HuH-7.5 (cell line): ENCODE data around the gene ATP6V1F.
A peak's percentile ranks its signal among the peaks of the same experiment; 100 is the strongest.

ENCODE experiments used
- DNase-seq: peaks from one replicate; pipeline ENCODE4 v3.0.0; 2011; ENCODE audit warnings: low spot score

Gene ATP6V1F

DNA sequence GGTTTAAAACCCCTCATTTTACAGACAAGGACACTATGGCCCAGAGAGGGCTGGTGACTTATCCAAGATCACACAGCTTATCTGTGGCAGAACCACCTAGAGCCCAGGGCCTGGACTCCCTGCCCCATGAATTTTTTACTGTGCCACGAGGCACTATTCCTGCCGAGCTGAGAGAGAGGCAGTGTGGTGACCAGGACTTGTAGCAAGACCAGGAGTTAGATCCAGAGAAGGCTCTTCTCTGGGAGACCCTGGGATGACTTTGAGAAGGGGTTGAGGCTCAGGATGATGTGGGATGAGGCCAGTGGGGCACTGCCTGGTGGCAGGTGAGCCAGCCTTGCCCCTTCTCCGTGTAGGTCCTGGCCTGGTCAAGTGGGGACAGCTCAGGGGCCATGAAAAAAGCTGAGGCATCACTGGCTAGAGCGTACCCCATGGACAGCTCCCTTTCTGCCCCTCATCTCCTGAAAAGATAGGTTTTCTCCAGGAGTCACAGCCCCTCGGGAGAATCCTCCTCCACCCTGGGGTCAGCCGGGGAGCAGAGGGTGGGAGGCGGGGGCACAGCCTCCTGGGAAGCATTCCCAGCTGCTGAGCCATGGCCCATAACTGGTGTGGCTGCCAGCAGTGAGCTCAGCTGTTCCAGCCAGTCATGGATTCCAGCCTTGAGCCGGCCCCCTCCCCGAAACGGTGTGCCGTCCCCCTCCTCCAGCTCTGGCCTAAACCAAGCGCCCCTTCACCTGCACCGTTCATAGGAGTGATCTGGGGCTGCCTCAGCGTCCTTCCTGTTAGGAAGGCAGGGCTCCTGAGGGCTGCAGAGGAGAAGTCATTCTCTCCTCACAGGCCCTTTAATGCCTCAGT lies 26.6 kb upstream of the ATP6V1F start:
- DNase-seq = no peak

DNA sequence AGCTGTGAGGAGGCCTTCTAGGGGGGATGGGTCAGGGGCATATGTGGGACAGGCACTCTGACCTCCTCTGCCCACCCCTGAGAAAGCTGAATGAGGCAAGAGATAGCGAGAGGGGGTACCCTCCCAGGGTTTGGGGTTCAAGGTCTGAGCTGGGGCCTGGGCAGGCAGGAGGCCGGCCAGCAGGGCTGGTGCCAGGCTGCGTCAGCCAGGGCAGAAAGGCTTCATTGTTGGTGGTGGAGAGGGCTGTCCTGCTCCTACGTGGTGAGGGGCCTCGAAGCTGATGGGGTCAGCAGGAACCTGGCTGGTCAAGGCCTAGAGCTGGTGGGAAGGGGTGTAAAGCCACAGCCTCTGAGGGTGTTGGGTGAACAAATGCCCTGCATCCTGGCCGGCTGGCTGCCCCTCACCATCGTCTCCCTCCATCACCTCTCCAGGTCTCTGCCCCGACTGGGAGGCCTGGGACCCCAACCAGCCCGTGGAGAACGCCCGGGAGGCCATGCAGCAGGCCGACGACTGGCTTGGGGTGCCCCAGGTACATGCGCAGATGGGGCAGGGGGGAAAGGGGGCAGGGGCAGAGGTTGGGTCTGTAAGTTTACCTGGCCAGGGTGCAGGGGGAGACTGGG lies 25.8 kb upstream of the ATP6V1F start:
- no peak for DNase-seq

DNA sequence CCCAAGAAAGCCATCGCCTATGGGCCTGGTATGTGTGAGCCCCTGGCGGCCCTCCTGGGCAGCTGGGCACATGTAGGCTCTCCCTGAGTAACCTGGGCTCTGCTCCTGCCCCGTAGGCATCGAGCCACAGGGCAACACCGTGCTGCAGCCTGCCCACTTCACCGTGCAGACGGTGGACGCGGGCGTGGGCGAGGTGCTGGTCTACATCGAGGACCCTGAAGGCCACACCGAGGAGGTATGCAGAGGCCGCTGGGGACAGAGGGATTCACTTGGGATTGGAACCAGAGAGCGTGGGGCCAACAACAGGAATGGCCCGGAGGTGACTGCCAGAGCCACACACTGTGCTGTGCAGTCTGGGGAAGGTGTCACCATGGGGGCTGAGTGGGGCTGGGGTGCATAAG lies 25.1 kb upstream of the ATP6V1F start:
- DNase-seq = no peak

GRCh38 chr7:128838109-128838779 lies 24.4 kb upstream of the ATP6V1F start:
- DNase-seq = no peak

DNA sequence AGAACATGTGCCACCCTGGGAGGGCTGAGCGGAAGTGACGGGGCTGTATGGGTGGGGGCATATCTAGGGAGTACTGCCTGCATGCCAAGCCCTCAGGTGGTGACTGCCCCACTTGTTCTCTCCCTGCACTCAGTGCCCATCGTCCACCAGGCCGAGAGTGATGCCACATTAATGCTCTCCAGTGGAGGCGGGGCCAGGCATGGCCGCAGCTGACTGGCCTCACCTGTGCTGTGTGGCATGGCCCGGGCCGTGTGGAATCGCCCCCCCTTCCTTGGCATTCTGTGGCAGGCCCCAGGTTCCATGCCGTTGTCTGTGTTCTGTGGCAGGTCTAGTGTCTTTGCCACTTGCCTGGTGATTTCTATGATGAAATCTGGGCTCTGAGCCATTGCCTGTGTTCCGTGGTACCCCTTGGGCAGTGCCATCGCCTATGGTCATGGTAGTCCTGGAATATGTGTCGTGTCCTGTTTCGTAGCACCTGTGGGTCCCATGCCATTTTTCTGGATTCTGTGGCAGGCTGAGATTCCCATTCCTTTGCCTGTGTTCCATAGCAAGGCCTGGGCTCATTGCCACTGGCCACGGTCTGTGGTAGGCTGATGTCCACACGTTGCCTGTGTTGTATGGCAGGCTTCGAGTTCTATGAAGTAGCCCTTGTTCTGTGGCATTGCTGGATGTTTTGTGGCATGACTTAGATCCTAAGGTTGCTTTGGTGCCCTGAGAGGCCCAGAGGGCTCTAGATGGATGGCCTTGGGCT lies 23.5 kb upstream of the ATP6V1F start:
- DNase-seq = no peak

DNA sequence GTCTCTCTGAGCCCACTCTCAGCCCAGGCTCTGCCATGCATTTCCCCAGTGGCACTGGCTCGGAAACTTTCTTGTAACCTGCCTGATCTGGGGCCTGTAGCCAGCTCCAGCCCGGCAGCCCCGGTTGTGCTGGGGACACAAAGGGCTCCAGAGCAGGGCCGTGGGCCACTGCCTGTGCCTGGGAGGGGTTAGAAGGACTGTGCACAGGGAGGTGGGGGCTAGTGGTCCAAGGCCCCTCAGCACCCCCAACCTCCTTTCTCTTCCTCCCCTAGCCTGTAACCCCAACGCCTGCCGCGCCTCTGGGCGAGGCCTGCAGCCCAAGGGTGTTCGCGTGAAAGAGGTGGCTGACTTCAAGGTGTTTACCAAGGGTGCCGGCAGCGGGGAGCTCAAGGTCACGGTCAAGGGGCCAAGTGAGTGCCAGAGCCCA lies 22.9 kb upstream of the ATP6V1F start:
- DNase-seq = no peak

DNA sequence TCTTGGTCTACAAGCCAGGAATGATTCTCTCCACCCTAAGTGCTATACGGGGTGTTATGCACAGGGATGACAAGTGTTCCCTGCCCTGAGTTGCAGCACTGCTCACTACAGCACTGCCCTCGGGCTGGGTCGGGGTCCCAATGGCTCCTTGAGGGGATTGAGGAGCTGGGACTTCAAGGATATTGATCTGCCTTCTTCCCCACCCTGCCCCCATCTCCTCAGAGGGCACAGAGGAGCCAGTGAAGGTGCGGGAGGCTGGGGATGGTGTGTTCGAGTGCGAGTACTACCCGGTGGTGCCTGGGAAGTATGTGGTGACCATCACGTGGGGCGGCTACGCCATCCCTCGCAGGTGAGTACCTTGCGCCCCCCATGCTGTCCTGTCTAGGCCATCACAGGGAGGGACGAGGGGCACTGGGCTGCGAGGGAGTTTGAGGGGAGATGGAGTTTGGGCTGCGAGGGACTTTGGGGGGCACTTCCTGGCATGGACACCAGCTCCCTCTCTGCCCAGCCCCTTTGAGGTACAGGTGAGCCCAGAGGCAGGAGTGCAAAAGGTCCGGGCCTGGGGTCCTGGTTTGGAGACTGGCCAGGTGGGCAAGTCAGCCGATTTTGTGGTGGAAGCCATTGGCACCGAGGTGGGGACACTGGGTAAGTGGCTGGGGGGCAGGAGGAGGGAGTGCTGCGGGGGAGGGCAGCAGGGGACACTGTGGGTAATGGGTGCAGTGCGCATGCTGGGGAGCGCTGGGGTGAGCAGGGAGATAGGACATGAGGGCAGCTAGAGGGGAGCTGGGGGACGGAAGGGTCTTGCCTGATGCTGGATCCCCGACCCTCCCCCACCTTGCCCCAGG lies 22.1 kb upstream of the ATP6V1F start:
- DNase-seq = no peak

GRCh38 chr7:128841171-128841690 lies 21.4 kb upstream of the ATP6V1F start:
- DNase-seq = no peak

- peak; percentile 92 for DNase-seq
Observed at GRCh38 chr7:128841921-128842673, 20.6 kb upstream of the ATP6V1F start.

- DNase-seq = no peak
Observed at GRCh38 chr7:128842674-128843641, 19.7 kb upstream of the ATP6V1F start.

DNA sequence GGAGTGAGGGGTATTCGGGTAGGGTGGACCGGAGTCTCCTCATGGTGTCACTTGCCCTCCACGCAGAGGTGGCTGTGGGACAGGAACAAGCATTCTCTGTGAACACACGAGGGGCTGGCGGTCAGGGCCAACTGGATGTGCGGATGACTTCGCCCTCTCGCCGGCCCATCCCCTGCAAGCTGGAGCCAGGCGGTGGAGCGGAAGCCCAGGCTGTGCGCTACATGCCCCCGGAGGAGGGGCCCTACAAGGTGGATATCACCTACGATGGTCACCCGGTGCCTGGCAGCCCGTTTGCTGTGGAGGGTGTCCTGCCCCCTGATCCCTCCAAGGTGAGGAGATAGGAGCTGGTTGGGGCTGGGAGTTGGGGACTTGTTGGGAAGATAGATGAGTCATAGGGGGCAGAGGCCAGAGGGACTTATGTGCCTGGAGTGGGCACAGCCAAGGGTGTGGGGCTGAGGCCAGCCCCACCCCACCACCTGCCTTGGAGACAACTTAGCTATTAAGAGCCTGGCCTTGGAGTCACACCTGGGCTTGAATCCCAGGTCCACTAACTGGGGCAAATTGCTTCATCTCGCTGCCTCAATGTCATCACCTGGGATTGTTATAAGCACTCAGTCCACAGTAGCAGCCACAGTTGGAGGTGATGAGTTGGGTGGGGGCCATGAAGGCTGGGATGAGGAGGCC lies 18.6 kb upstream of the ATP6V1F start:
- DNase-seq = no peak

- no peak for DNase-seq
Observed at GRCh38 chr7:128844777-128845311, 17.8 kb upstream of the ATP6V1F start.

GRCh38 chr7:128845475-128845874 lies 17.2 kb upstream of the ATP6V1F start:
- no peak for DNase-seq

- no peak for DNase-seq
Observed at GRCh38 chr7:128845987-128846386, 16.7 kb upstream of the ATP6V1F start.

DNA sequence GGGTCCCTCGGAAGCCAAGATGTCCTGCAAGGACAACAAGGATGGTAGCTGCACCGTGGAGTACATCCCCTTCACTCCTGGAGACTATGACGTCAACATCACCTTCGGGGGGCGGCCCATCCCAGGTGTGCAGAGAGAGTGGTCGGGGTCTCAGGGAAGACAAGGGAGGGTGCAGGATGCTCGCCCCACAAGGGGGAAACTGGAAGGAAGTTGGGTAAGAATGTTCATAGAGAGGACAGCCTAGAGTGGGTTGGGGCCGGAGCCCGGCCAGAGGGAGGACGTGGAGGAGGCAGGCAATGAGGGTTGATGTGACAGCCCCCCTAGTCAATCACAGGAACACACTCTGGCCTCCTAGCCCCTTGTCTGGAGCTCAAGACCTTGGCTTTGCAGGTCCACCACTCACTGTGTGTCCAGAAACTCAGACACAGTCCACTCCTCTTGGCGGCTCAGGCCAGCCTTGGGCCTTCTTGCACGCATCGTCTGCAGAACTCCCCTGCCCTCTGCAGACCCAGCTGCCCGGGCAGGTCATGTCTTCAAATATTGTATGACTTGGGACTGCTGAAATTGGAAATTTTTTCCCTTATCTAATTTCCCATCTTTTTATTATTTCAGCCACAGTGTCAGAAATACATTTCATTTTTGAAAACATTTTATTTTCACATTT lies 15.7 kb upstream of the ATP6V1F start:
- no peak for DNase-seq

DNA sequence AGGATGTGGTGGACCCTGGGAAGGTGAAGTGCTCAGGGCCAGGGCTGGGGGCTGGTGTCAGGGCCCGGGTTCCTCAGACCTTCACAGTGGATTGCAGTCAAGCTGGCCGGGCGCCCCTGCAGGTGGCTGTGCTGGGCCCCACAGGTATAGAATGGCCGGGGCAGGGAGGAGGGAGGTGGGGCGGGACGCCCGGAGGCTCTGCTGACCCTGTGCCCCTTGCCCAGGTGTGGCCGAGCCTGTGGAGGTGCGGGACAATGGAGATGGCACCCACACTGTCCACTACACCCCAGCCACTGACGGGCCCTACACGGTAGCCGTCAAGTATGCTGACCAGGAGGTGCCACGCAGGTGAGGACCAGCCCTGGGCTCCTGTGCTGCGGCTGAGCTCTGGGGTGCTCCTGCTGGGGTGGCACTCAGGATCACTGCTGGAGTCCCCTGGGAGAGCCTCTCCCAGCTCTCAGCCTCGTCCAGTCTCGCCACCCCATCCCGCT lies 14.9 kb upstream of the ATP6V1F start:
- DNase-seq = no peak

GRCh38 chr7:128848289-128849155 lies 14.1 kb upstream of the ATP6V1F start:
- DNase-seq = no peak
